ENCODE measurements around the gene DRD4. TPM values are rescaled to one million over a fixed set of nuclear protein-coding genes. Genes with fewer than 3 reads are reported as not detected.

Gene DRD4
- total RNA-seq, 1 donor from 2014 or later: 0.33 TPM

GRCh38 chr11:637593-638521, 788 bp downstream of the DRD4 start:
- peaks cover 4% of the 10 kb centered on the region for H3K36me3 Mint-ChIP-seq (ENCODE audit: low read depth, unreplicated experiment)
- H3K4me1 Mint-ChIP-seq (ENCODE audit: unreplicated experiment): peaks cover 6% of the 10 kb centered on the region
- no peak for DNase-seq (ENCODE audit: low spot score)
- H3K27ac Mint-ChIP-seq (ENCODE audit: unreplicated experiment): no peak overlapping the region
- no peaks in the 10 kb centered on the region for H3K9me3 Mint-ChIP-seq (ENCODE audit: unreplicated experiment)
- TF ChIP-seq CTCF (IDR thresholded peaks at IDR 0.05; ENCODE audit: unreplicated experiment): no peak
- no peak overlapping the region for H3K4me3 Mint-ChIP-seq (ENCODE audit: unreplicated experiment)
- H3K27me3 Mint-ChIP-seq (ENCODE audit: unreplicated experiment): peaks cover 32% of the 10 kb centered on the region

GRCh38 chr11:638631-639331, 1.7 kb downstream of the DRD4 start:
- H3K27me3 Mint-ChIP-seq (ENCODE audit: unreplicated experiment): peaks cover 34% of the 10 kb centered on the region
- no peaks in the 10 kb centered on the region for H3K9me3 Mint-ChIP-seq (ENCODE audit: unreplicated experiment)
- DNase-seq (ENCODE audit: low spot score): no peak
- TF ChIP-seq CTCF (IDR thresholded peaks at IDR 0.05; ENCODE audit: unreplicated experiment): no peak
- H3K4me1 Mint-ChIP-seq (ENCODE audit: unreplicated experiment): peaks cover 6% of the 10 kb centered on the region
- H3K36me3 Mint-ChIP-seq (ENCODE audit: low read depth, unreplicated experiment): peaks cover 4% of the 10 kb centered on the region
- no peak overlapping the region for H3K27ac Mint-ChIP-seq (ENCODE audit: unreplicated experiment)
- H3K4me3 Mint-ChIP-seq (ENCODE audit: unreplicated experiment): no peak overlapping the region

GRCh38 chr11:639332-639955, 2.4 kb downstream of the DRD4 start:
- peaks cover 6% of the 10 kb centered on the region for H3K4me1 Mint-ChIP-seq (ENCODE audit: unreplicated experiment)
- no peak for DNase-seq (ENCODE audit: low spot score)
- no peak overlapping the region for H3K27ac Mint-ChIP-seq (ENCODE audit: unreplicated experiment)
- H3K9me3 Mint-ChIP-seq (ENCODE audit: unreplicated experiment): no peaks in the 10 kb centered on the region
- TF ChIP-seq CTCF (IDR thresholded peaks at IDR 0.05; ENCODE audit: unreplicated experiment): no peak
- H3K27me3 Mint-ChIP-seq (ENCODE audit: unreplicated experiment): peaks cover 36% of the 10 kb centered on the region
- peaks cover 4% of the 10 kb centered on the region for H3K36me3 Mint-ChIP-seq (ENCODE audit: low read depth, unreplicated experiment)
- no peak overlapping the region for H3K4me3 Mint-ChIP-seq (ENCODE audit: unreplicated experiment)

GRCh38 chr11:640021-640706, 3.1 kb downstream of the DRD4 start:
- no peak for DNase-seq (ENCODE audit: low spot score)
- no peak overlapping the region for H3K4me3 Mint-ChIP-seq (ENCODE audit: unreplicated experiment)
- H3K27me3 Mint-ChIP-seq (ENCODE audit: unreplicated experiment): peaks cover 34% of the 10 kb centered on the region
- H3K36me3 Mint-ChIP-seq (ENCODE audit: low read depth, unreplicated experiment): peaks cover 4% of the 10 kb centered on the region
- peaks cover 6% of the 10 kb centered on the region for H3K4me1 Mint-ChIP-seq (ENCODE audit: unreplicated experiment)
- TF ChIP-seq CTCF (IDR thresholded peaks at IDR 0.05; ENCODE audit: unreplicated experiment): no peak
- no peaks in the 10 kb centered on the region for H3K9me3 Mint-ChIP-seq (ENCODE audit: unreplicated experiment)
- H3K27ac Mint-ChIP-seq (ENCODE audit: unreplicated experiment): no peak overlapping the region

Measured in endothelial cell (in vitro differentiated cells).